HG02884 (cell line): ENCODE data around the gene FAAP20.

Source experiments
- ATAC-seq: cut with Tn5 transposase; IDR thresholded peaks from one replicate; pipeline ENCODE4 v1.9.1; 2021; ENCODE audit warnings: mild to moderate bottlenecking, moderate library complexity; ENCODE audit not compliant: unreplicated experiment

The FAAP20 gene

DNA sequence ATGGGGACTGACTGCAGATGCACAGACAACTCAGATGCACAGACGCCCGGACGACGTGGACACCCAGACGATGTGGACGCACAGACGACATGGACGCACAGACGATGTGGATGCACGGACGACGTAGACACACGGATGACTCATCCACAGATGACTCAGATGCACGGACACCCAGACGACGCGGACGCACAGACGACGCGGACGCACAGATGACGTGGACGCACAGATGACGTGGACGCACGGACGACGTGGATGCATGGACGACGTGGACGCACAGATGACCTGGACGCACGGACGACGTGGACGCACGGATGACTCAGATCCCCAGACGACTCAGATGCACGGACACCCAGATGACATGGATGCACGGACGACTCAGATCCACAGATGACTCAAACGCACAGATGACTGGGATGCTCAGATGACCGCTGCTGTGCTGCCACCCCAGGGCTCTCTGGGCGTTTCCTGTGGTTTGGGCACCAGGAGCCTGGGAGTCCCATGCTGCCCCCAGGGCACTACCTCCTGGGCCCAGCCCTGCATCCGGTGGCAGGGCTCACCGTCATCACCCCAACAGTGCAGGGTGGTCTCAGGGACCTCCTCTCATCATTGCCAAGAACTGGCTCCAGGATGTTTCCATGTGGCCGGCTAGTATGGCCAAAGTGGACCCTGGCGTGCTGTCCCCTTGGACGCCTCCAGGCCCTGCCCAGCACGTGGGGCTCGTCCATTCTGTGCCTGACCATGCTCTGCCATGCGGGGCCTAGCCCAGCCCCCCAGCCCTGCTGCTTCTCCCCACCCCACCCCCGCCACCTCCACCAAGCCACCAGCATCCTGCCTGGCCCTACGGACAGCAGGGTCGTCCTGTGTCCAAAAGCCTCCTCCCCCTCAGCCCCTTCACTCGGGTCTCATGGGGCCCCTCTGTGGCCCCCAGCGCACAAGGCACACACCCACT lies 14.0 kb downstream of the FAAP20 start:
- ATAC-seq, result no peak

DNA sequence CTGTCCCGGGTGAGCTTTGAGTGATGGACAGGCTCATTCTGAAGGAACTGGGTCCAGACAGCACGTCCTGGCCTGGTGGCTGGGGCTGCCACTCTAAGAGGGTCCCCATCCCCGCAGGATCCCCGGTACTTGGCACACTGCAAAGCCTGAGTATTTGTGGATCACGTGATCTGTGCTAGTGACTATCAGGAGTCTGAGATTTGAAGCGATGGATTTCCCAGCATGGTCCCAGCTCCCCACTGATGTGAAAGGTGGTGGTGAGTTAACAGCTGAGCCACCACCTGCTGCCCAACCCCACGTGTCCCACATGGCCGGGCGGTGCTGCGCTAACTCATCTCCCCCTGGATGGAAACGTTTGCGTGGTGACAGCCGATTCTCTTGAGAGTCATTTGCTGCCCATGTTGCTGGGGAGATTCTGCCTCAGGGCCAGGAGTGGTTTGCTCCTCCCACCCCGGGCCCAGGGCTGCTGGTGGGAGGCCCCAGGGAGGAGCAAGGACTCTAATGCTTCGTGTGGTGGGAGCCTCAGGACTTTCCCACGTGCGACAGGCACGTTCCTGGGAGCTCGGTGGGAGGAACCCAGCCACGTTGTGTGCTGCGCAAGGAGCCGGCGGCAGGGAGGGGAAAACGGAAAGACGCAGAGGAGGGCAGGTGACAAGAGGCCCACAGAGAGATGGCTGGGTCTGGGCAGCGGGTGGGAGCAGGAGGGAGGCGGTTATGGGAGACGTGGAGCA lies 15.1 kb downstream of the FAAP20 start:
- ATAC-seq, result no peak

DNA sequence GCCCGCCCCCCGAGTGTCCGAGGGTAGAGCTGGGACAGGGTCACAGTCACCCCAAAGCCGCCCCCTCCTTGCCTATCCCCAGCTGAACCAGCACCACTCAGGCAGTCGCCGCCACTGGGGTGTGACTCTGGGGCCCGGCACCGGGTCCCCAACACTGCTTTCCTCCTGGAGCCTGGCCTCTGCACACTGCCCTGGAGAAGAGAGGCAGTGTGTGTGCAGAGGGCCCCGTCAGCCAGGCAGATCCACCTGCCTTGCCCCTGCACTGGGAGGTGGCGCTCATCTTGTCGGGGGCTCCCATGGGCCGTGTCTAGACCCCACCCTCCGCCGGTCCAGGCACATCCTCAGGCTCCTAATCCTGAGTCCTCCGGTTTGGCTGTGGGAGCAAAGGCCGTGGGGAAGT lies 15.7 kb downstream of the FAAP20 start:
- no peak for ATAC-seq

DNA sequence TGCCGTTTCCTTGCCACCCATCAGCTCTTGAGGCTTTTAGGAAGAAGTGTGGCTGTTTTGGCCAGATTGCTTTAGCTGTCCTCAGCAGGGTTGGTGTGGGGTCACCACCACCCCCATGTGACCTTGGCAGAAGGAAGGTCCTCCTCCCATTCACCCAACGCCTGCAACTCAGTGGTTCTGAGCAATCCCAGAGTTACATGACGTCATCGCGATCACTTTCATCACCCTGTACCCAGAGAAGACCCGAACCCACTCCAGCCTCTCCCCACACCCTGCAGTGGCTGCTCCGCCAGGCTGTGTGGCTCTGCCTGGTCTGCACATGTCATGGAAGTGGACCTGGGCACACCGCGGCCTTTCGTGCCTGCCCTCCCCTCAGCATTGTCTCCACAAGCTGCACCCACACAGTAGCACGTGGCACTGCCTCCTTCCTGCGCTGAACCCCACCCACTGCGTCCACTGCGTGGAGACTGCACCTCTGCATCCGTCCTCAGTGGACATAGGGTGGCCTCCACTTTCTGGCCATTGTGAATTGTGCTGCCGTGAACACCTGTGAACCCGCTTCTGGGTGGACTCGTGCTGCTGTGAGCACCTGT lies 16.5 kb downstream of the FAAP20 start:
- ATAC-seq, result no peak

DNA sequence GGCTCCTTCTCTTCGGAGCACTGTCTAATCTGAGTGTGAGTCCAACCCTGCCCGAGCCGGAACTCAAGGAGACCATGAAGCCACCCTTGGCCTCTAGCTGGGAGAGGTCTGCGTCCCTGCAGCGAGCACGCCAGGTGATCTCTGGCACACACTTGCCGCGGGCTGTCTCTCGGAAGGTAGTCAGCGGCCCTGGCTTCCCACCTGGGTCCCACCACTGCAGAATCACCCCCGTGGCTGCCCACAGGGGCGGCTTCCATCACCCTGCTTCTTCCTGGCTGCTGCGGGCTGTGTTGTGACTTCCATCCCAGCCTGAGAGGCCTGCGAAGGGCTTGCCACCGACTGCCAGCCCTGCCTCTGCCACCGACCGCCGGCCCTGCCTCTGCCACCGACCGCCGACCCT lies 17.0 kb downstream of the FAAP20 start:
- no peak for ATAC-seq

DNA sequence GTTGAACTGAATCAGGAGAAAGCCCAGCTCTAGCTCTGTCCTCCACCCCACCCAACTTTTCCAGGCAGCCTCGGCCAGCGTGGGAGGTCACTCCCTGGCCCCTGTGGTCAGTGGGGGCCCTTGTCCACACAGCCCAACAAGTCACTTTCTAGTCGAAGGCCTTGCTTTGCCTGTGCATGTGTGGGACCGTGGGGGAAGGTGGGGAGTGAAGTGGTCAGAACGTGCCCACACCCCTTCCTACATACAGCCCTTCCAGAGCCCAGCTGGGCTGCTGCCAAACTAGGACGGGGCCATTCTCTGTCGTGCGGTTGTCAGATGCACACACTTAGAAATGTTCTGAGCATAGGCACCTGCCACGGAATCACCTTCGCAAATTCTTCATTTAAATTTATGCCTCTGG lies 18.0 kb downstream of the FAAP20 start:
- no peak for ATAC-seq

DNA sequence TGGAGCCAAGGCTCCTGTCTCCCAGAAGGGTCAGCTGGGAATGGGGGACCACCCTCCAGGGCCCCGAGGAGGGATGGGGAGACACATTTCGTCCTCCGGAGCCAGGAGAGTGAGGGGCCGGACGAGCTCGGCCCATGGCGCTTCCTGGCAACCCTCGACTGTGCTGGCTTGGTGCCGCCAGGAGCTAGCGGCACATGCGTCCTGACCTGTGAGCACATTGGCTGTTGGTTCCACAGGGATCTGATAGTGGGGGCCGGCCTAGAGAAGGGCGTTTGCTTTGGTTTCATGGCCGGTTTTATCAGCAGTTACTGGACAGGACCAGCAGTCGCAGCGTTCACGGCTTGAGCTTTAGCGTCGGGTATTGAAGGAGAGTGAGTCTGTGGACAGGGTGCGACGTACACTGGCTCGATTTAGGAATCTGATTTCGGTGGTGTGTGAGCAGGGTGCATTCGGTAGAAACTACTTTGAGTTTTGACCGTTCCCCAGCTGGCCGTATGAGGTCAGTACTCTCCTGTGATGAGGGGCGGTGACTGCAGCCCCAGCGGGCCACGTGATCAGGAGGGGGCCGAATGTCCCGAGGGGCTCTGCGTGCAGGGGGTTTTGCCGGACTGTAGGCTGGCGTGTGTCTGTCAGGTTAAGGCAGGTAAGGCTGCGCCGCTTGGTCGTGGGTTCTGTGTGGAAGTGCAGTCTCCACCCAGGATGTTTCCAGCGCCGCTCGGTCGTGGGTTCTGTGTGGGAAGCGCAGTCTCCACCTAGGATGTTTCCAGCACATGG lies 18.7 kb downstream of the FAAP20 start:
- no peak for ATAC-seq

DNA sequence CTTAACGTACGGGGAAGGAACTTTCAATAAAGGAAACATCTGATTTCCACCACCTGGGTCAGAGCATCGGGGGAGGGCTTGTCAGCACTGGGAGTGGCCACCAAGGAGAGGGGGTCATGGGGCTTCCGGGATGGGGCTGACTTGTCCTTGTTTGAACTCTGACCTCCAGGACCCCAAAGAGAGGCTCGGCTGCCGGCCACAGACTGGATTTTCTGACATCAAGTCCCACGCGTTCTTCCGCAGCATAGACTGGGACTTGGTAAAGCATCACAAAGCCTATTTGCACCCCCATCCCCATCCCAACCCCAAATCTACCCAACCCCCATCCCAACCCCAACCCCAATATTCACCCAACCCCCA lies 19.5 kb downstream of the FAAP20 start:
- no peak for ATAC-seq

DNA sequence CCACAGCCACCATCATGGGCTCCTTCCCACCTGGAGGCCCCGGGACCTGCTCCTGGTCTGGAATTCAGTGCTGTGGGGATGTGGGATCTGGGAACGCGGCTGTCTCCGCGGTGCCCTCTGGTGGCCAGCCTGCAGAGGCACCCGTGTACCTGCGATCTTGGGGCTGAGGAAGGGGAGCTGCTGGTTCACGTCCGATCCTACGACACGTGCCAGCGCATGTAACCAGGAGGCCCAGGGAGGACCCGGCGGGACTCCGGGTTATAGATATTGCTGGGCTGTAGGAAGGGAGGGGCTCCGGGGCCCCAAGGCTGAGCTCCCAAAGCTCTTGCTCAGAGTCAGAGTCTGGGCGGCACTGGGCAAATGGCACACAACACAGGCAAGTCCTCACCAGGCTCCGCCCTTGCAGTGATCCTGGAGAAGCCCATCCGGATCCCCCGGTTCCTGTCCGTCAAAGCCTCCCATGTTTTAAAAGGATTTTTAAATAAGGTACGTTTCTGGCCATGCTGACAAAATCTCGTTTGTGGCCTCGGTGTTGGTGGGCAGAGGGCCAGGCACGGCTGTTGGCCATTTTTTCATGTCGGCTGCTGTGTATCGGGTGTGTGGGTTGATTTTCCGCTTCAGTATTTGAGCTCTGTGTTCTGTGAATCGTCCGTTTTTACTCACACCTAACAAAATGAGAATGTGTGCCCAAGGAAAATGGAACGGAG lies 20.1 kb downstream of the FAAP20 start:
- no peak for ATAC-seq

DNA sequence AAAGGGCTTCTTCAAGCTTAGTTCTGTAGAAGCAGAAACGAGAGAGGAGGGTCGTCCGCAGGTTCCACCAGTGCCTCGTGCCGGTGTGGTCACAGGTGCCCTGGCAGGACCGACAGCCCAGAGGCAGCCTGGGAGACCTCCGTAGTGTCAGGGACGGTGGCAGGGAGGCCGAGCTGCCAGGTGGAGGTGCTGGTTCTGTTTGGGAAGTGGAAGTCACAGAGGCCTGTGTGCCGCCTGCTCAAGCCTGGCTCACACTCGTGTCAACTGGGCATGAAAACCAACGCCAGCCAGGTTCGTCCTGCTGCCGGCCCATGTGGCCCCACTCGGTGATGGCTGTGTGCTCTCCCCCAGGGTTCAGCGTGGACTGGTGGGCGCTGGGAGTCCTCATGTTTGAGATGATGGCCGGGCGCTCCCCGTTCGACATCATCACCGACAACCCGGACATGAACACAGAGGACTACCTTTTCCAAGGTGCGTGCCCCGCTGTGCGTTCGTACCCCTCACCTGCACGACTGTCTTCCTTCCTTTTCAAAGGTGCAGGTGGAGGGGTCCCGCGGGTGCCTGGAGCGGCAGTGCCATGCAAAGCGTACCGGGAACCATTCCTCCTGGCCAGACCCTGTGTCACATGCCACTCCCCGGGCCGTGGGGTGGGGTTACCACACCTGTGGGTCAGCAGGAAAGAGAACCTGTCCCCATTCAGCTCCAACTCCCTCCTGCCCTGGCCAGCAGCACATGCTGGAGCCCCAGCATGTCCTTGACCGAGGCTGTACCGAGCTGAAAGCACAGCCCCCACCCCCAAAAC lies 20.8 kb downstream of the FAAP20 start:
- ATAC-seq, result no peak

DNA sequence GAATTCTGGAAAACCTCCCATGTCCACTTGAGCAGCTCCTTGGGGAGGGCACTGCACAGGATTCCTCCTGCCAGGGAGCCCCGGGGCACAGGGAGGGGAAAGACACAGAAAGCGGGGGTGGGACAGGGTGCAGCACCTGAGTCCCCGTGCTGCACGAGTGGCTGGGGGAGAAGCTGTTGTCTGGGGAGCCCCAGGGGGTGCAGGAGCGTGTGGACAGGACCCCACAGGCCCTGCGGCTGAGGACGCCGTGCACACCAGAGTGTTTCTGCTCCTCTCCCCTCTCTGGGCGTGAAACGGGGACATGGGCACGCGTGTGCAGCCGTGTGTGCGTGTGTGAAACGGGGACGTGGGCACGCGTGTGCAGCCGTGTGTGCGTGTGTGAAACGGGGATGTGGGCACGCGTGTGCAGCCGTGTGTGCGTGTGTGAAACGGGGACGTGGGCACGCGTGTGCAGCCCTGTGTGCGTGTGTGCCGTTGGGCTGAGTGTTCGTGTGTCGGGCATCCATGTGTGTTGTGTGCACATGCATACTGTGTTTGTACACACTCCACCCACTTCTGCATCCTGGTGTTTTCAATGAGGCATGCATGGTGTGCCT lies 21.9 kb downstream of the FAAP20 start:
- ATAC-seq, result no peak

DNA sequence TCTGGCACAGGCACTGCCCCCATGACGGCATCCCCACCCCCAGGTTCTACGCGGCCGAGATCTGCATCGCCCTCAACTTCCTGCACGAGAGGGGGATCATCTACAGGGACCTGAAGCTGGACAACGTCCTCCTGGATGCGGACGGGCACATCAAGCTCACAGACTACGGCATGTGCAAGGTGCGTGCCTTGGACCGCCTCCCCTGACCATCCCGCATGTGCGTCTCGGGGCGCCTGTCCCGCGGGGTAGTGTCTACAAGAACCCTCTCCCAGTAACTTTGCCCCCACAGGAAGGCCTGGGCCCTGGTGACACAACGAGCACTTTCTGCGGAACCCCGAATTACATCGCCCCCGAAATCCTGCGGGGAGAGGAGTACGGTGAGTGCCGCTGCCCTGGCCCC lies 22.6 kb downstream of the FAAP20 start:
- no peak for ATAC-seq

DNA sequence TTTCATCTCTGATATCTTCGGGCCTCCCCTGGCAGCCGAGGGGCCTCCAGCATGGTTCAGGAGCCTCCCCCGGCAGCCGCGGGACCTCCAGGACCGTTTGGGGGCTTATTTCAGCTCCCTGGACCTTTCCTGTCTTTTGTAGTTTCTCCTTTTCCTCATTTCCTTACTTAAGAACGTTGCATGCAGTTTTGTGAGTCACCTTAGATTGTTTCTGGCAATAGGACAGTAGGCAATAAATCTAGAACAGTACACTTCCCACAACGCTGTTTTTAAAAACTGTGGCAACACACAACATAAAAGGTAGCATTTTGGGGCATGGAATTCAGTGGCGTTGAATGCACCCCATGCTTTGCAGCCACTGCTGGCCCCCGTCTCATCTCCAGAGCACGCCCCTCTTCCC lies 24.4 kb downstream of the FAAP20 start:
- ATAC-seq, result no peak

DNA sequence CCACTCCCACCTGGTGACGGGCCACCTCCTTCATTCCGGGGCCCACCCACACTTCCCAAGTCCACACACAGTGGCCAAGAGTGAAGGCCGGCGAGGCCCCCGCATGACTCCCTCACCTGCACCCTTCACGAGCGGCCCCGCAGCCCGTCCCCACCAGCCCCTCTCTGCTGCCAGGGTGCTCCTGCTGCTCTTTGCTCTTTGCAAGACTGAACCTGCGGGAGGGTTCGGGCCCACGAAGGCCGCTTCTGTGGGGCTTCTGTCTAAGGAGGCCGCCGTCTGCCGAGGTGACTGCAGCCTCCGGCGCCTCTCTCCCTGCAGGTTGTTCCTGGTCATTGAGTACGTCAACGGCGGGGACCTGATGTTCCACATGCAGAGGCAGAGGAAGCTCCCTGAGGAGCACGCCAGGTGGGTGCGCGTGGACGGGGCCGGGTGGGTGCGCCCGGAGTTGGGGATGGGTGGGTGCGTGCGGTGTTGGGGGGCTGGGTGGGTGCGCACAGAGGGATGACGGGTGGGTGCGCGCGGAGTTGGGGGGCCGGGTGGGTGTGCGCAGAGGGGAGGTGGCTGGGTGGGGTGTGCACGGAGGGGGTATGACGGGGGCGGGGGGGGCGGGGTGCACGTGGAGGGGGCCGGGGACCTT lies 25.3 kb downstream of the FAAP20 start:
- no peak for ATAC-seq

DNA sequence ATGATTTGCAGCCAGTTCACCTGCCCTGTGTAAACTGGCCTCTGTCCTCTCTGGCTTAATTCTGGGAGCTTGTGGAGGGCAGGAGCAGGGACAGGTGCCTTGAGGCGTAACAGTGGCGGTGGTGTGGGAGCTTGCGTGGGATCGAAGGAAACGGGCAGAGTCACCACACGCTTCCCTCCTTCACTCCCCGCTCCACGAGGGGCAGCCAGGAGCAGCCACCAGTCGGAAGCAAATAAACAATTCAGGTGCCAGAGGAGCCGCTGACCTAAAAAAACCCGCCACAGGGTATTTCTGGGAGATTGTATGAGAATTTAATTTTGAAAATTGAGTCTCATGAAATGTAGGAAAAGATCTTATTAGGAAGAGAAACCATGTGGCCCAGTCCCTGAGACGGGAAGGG lies 26.0 kb downstream of the FAAP20 start:
- ATAC-seq, result no peak

DNA sequence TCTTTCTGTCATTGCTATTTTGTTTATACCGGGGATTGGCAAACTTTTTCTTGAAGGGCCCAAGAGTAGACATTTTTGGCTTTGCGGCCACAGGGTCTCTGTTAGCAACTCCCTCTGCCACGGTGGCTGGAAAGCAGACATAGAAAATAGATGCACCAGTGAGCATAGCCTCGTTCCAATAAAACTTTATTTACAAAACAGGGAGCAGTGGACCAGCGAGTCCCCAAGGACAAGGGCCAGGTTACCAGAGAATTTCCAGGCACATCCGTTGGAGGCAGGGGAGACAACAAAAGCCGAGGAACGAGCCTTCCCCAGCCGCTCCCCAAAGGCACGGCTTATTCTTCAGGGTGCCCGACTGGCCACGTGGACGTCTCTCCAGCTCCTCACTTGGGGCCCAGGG lies 26.5 kb downstream of the FAAP20 start:
- ATAC-seq, result no peak

DNA sequence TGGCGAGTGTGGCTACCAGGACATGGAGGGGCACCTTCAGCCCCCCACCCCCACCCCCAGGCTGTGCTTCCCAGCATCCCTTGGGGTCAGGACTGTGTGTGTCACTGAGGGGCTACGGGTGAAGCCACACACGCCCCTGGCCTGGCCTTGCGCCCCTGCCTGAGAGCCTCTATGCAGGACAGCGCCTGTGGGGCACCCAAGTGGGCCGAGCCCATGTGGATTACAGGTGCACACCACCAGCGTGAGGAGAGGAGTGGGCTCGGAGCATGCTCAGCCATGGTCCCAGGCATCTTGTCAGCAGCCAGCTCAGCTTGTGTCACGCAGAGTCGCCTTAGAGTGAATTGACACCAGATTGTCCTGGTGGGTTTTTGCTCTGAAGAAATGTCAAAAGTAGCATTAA lies 27.9 kb downstream of the FAAP20 start:
- no peak for ATAC-seq

DNA sequence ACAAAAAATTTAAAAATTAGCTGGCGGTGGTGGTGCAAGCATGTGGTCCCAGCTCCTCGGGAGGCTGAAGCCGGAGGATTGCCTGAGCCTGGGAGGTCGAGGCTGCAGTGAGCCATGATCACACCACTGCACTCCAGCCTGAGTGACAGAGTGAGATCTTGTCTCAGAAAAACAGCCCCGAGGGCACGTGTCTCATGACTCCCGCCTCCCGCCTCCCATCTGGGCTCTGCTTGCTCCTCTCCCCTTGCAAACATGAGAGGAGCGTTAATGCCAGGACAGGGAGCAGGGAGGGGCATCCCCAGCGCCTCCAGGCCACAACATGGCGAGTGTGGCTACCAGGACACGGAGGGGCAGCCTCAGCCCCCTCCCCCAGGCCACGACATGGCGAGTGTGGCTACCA lies 28.3 kb downstream of the FAAP20 start:
- no peak for ATAC-seq

DNA sequence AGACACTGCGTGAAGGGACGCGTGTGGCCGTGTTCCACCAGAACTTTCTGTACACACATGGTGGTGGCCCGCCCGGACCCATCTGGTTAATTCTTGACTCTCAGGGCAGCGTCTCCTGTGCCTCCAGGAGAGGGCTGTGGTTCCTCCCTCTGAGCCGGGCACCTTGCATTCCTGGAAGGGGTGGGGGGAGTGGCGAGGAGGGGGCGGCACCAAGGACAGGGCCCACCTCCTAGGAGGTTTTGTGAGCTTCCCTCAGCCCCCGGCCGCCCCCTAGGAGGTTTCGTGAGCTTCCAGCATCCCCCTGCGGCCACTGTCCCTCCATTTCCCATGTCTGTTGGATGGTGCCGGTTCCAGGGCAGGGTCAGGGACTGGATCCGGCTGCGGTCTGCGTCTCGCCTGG lies 28.9 kb downstream of the FAAP20 start:
- no peak for ATAC-seq
